Endodermal cell (in vitro differentiated cells): Measurements from ENCODE around the gene RPL36. TPM values are rescaled to one million over a fixed set of nuclear protein-coding genes. Genes with fewer than 3 reads are reported as not detected.

ENCODE experiments used
- DNase-seq: peaks from one replicate; pipeline ENCODE4 v3.0.0-alpha.2; 2017
- H3K27ac ChIP-seq: 2 replicates; pipeline ENCODE4 v1.5.1; 2013; ENCODE audit warnings: mild to moderate bottlenecking, low read depth, low read length, moderate library complexity
- H3K27me3 ChIP-seq: 2 replicates; pipeline ENCODE4 v1.6.1; 2013; ENCODE audit warnings: mild to moderate bottlenecking, low read length, moderate library complexity; ENCODE audit not compliant: insufficient read depth, control insufficient read depth, poor library complexity, severe bottlenecking
- H3K36me3 ChIP-seq: 2 replicates; pipeline ENCODE4 v1.7.0; 2013; ENCODE audit warnings: mild to moderate bottlenecking, low read length, moderate library complexity; ENCODE audit not compliant: control insufficient read depth, insufficient read depth
- H3K4me1 ChIP-seq: one replicate; pipeline ENCODE4 v1.7.0; 2013; ENCODE audit warnings: low read length; ENCODE audit not compliant: control insufficient read depth, insufficient read depth
- H3K4me3 ChIP-seq: 2 replicates; pipeline ENCODE4 v1.5.1; 2013; ENCODE audit warnings: mild to moderate bottlenecking, low read length, moderate library complexity
- H3K9ac ChIP-seq: 2 replicates; pipeline ENCODE4 v1.6.1; 2013; ENCODE audit warnings: mild to moderate bottlenecking, low read length, moderate library complexity; ENCODE audit not compliant: poor library complexity, severe bottlenecking; ENCODE audit errors: extremely low read depth
- H3K9me3 ChIP-seq: 2 replicates; pipeline ENCODE4 v1.6.1; 2013; ENCODE audit warnings: mild to moderate bottlenecking, low read length, moderate library complexity; ENCODE audit not compliant: control insufficient read depth
- H3K27ac Mint-ChIP-seq: 2 replicates; pipeline ENCODE4 v1.8.0; 2020; ENCODE audit warnings: mixed read lengths
- H3K27me3 Mint-ChIP-seq: 2 replicates; pipeline ENCODE4 v1.8.0; 2021; ENCODE audit warnings: mild to moderate bottlenecking, mixed read lengths; ENCODE audit not compliant: insufficient read depth
- H3K36me3 Mint-ChIP-seq: 2 replicates; pipeline ENCODE4 v1.8.0; 2020; ENCODE audit warnings: low read depth, mixed read lengths
- H3K4me1 Mint-ChIP-seq: 2 replicates; pipeline ENCODE4 v1.8.0; 2020; ENCODE audit warnings: mixed read lengths
- H3K4me3 Mint-ChIP-seq: 2 replicates; pipeline ENCODE4 v1.8.0; 2020; ENCODE audit warnings: mild to moderate bottlenecking, moderate library complexity, mixed read lengths
- H3K9me3 Mint-ChIP-seq: 2 replicates; pipeline ENCODE4 v1.8.0; 2020; ENCODE audit warnings: mild to moderate bottlenecking, mixed read lengths
- WGBS, 2 experiments: methylation state at CpG; one replicate each; pipeline versions ENCODE4 v1.1.5 to v1.1.7; 2013; ENCODE audit warnings: missing lambda C conversion rate in 2 of 2, mixed read lengths in 1 of 2; ENCODE audit not compliant: insufficient coverage in 1 of 2, insufficient read length in 1 of 2; 5-methylcytosine and 5-hydroxymethylcytosine counted together
- total RNA-seq, 2 donors: library from RNA; stranded (reverse); fragmentation: NEBNext Ultra II Directional in 1 of 2; extraction: Animal tissue kit (Norgen Biotek cat#: 25700) in 1 of 2; gene quantifications; 2 replicates in 1 of 2; 3 replicates in 1 of 2; pipeline ENCODE4 v1.2.1, GENCODE V29; 2021
- TF ChIP-seq, protein P1 (sequence below): fragments of 200-600 bp; sonication (generic); conservative IDR thresholded peaks from 2 replicates; pipeline ENCODE4 v1.5.0; 2021; ENCODE audit warnings: antibody characterized with exemption, mild to moderate bottlenecking

RPL36 gene
- total RNA-seq, 2 donors from 2014 or later, result 1,005 to 1,008 TPM

DNA sequence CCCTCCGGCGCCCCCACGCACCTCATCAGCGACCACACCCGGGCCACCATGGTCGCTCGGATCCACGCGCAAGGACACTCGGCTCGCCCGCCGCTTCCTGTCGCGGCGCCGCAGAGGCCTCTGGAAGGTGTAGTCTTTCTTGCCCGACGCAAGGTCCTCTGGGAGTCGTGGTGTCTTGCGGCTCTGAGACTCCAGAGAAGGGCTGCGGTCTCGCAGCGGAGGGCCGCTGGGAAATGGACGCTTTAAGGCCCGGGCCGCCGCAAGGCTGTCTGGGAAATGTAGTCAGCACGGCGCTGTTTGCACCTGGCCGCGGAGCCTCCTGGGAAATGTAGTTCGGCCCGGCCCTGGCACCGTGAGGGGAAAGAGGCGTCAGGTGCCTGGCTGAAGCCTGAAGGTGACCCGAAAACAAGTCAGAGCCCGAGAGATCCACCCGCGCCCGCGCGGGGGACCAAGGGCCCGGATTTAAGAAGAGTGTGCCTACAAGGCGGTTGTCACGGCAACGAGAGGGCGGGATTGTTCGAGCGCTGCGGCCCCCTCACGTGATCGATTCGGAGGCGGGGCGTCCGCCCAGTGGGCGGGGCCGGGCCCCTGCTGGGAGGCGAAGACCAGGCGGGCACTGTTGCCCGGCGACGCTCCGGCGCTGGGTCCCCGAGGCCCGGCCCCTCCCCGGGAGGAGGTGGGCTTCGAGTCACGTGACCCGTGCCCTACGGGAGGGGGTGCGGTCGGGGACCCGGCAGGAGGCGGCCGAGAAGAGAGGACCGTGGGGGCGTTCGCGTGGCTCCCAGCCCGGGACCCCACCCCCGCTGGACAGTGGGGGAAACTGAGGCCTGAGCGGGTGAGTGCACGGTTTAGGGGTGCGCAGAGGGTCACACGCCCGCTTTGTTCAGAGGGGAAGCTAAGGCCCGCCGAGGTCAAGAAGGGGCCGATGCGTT is 9.4 kb upstream of the RPL36 start, which contains the start of the genes HSD11B1L and MICOS13:
HSD11B1L (plus strand) TSS at position 591 of the 932 bp plus-strand sequence. CDS start 3,806 bp downstream, outside the sequence.
MICOS13 (minus strand) TSS at position 80 of the 932 bp plus-strand sequence; CDS start at position 50, 30 bp downstream.
- Histone ChIP-seq H3K36me3 (peaks cover 6% of the 10 kb centered on the region), H3K27ac (peak within 1 kb of the TSS; percentile 88), H3K4me1 (no peaks in the 10 kb centered on the region), H3K4me3 (peak within 1 kb of the TSS; percentile 93), H3K9ac (peak within 1 kb of the TSS; percentile 80), H3K9me3 (no peaks in the 10 kb centered on the region), H3K27me3 (no peaks in the 10 kb centered on the region)
- H3K27me3 Mint-ChIP-seq, result peaks cover 10% of the 10 kb centered on the region
- peak; percentile 99 for DNase-seq
- WGBS, 2 experiments, result 2 to 6% methylated on average over 38 to 94 of the region's 94 CpGs
- no peaks in the 10 kb centered on the region for H3K9me3 Mint-ChIP-seq
- peak within 1 kb of the TSS; percentile 98 for H3K27ac Mint-ChIP-seq
- peaks cover 8% of the 10 kb centered on the region for H3K4me1 Mint-ChIP-seq
- peak within 1 kb of the TSS; percentile 95 for H3K4me3 Mint-ChIP-seq
- TF ChIP-seq, protein P1, sequence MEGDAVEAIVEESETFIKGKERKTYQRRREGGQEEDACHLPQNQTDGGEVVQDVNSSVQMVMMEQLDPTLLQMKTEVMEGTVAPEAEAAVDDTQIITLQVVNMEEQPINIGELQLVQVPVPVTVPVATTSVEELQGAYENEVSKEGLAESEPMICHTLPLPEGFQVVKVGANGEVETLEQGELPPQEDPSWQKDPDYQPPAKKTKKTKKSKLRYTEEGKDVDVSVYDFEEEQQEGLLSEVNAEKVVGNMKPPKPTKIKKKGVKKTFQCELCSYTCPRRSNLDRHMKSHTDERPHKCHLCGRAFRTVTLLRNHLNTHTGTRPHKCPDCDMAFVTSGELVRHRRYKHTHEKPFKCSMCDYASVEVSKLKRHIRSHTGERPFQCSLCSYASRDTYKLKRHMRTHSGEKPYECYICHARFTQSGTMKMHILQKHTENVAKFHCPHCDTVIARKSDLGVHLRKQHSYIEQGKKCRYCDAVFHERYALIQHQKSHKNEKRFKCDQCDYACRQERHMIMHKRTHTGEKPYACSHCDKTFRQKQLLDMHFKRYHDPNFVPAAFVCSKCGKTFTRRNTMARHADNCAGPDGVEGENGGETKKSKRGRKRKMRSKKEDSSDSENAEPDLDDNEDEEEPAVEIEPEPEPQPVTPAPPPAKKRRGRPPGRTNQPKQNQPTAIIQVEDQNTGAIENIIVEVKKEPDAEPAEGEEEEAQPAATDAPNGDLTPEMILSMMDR, result no peak
- no peaks in the 10 kb centered on the region for H3K36me3 Mint-ChIP-seq

DNA sequence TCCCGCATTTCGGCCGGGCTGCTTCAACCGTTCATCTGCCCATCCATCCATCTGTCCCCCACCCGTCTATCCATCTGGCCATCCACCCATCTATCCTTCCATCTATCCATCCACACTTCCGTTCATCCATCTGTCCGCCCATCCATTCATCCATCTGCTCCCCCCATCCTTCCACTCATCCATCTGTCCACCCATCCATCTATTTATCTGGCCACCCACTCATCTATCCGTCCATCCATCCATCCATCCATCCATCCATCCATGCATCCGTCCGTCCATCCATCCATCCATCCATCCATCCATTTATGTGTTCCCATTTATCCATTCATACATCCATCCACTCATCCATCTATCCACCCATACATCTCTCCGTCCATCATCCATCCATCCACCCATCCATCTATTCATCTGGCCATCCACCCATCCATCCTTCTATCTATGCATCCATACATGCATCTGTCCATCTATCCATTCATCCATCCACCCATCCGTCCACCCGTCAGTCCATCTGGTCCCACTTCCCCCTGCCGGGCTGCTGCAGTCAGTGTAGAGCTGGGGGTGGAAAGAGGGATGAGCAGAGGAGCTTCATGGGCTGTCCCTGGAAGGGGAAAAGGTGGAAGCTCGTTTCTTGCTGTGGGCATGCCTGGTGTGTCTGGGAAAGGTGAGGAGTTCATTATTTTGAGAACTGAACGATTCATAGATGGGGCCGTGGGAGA is 8.5 kb upstream of the RPL36 start:
- peaks cover 10% of the 10 kb centered on the region for H3K27me3 Mint-ChIP-seq
- H3K27ac Mint-ChIP-seq, result no peak overlapping the region
- H3K9me3 ChIP-seq, result no peaks in the 10 kb centered on the region
- TF ChIP-seq, protein P1, result no peak
- H3K9me3 Mint-ChIP-seq, result no peaks in the 10 kb centered on the region
- peak overlapping the region; percentile 95 for H3K4me3 Mint-ChIP-seq
- peaks cover 6% of the 10 kb centered on the region for H3K36me3 ChIP-seq
- DNase-seq, result peak; percentile 45
- peak overlapping the region; percentile 93 for H3K4me3 ChIP-seq
- H3K4me1 ChIP-seq, result no peaks in the 10 kb centered on the region
- peak overlapping the region; percentile 34 for H3K9ac ChIP-seq
- peaks cover 8% of the 10 kb centered on the region for H3K4me1 Mint-ChIP-seq
- H3K27ac ChIP-seq, result no peak overlapping the region
- no peaks in the 10 kb centered on the region for H3K27me3 ChIP-seq
- no peaks in the 10 kb centered on the region for H3K36me3 Mint-ChIP-seq
- WGBS, 2 experiments, result 75 to 76% methylated on average over 14 to 17 of the region's 17 CpGs

DNA sequence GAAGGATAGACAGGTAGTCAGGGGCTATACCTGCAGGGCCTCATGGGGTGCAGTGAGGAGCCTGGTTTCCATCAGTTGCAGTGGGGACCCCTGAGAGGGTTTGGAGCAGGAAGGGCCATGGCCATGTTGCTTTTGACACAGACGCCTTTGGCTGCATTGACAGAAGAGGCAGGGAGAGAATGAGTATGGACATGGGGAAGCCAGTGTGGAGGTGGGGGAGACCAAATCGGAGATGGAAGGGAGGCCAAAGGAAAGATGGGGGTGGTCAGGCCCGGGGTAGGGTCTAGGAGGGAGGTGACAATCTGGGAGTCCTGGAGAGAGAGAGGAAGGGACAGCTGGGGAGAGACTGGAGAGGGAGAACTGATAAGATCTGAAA is 8.0 kb upstream of the RPL36 start:
- no peaks in the 10 kb centered on the region for H3K9me3 Mint-ChIP-seq
- H3K9me3 ChIP-seq, result no peaks in the 10 kb centered on the region
- no peaks in the 10 kb centered on the region for H3K27me3 ChIP-seq
- DNase-seq, result peak; percentile 42
- H3K36me3 Mint-ChIP-seq, result no peaks in the 10 kb centered on the region
- no peak overlapping the region for H3K27ac ChIP-seq
- TF ChIP-seq, protein P1, result no peak
- H3K4me3 ChIP-seq, result no peak overlapping the region
- H3K27me3 Mint-ChIP-seq, result peaks cover 10% of the 10 kb centered on the region
- H3K4me1 ChIP-seq, result no peaks in the 10 kb centered on the region
- peak overlapping the region; percentile 95 for H3K4me3 Mint-ChIP-seq
- WGBS, 2 experiments, result 92 to 94% methylated on average over 3 of the region's 3 CpGs
- H3K27ac Mint-ChIP-seq, result peak overlapping the region; percentile 40
- peaks cover 8% of the 10 kb centered on the region for H3K4me1 Mint-ChIP-seq
- peaks cover 2% of the 10 kb centered on the region for H3K36me3 ChIP-seq
- H3K9ac ChIP-seq, result no peak overlapping the region
